NT2/D1 (cell line): ENCODE data around the gene MEIS2.

ENCODE experiments used
- YY1 ChIP-seq: IDR thresholded peaks from 2 replicates; pipeline ENCODE4 v1.6.1; 2011; ENCODE audit not compliant: insufficient read length, insufficient read depth
- ZNF274 ChIP-seq: IDR thresholded peaks from 2 replicates; pipeline ENCODE4 v1.6.1; 2011; ENCODE audit warnings: mild to moderate bottlenecking, low read depth, low read length

GRCh38 chr15:37112171-37112570, 11.8 kb upstream of the MEIS2 start:
- TF ChIP-seq ZNF274 (no peak), YY1 (no peak)
